Liver (tissue), 9 donors: ENCODE results near the gene MVB12B. TPM values are rescaled to one million over a fixed set of nuclear protein-coding genes. Genes with fewer than 3 reads are reported as not detected.

Experiments used
- DNase-seq: peaks from one replicate; pipeline ENCODE4 v3.0.0-alpha.2; 2017; ENCODE audit warnings: low spot score
- H3K27ac ChIP-seq, 2 donors: one replicate each; pipeline ENCODE4 v1.7.0; 2013; ENCODE audit warnings: inconsistent platforms in 2 of 2, low read length in 2 of 2, control low read depth in 1 of 2, low read depth in 1 of 2, mild to moderate bottlenecking in 1 of 2
- H3K27me3 ChIP-seq, 4 donors: one replicate each; pipeline versions ENCODE4 v1.6.1 to v1.7.0; 2013; ENCODE audit warnings: low read length in 3 of 4, inconsistent platforms in 1 of 4, mild to moderate bottlenecking in 1 of 4, moderate library complexity in 1 of 4; ENCODE audit not compliant: control insufficient read depth in 4 of 4, insufficient read depth in 4 of 4
- H3K36me3 ChIP-seq, 4 donors: one replicate each; pipeline versions ENCODE4 v1.6.1 to v1.7.0; 2013; ENCODE audit warnings: low read length in 3 of 4, mild to moderate bottlenecking in 3 of 4, low read depth in 1 of 4, moderate library complexity in 1 of 4; ENCODE audit not compliant: control insufficient read depth in 4 of 4, insufficient read depth in 3 of 4
- H3K4me1 ChIP-seq, 4 donors: one replicate each; pipeline versions ENCODE4 v1.6.1 to v1.7.0; 2013; ENCODE audit warnings: low read length in 3 of 4, mild to moderate bottlenecking in 3 of 4, moderate library complexity in 1 of 4; ENCODE audit not compliant: control insufficient read depth in 4 of 4, insufficient read depth in 4 of 4
- H3K4me3 ChIP-seq, 3 donors: one replicate each; pipeline versions ENCODE4 v1.6.1 to v1.7.0; 2013; ENCODE audit warnings: low read length in 3 of 3, control low read depth in 1 of 3, low read depth in 1 of 3, mild to moderate bottlenecking in 1 of 3
- H3K9ac ChIP-seq, 2 donors: one replicate each; pipeline ENCODE4 v1.7.0; 2013; ENCODE audit warnings: low read length in 2 of 2, mild to moderate bottlenecking in 2 of 2, moderate library complexity in 2 of 2, control low read depth in 1 of 2, low read depth in 1 of 2
- H3K9me3 ChIP-seq, 4 donors: one replicate each; pipeline versions ENCODE4 v1.6.1 to v1.7.0; 2013; ENCODE audit warnings: low read length in 3 of 4; ENCODE audit not compliant: control insufficient read depth in 4 of 4
- EGR1 ChIP-seq, 2 donors: IDR thresholded peaks; 2 replicates each; pipeline ENCODE4 v1.6.1; 2016 to 2018; ENCODE audit warnings: antibody characterized with exemption in 2 of 2, low read depth in 2 of 2
- FOXA1 ChIP-seq: IDR thresholded peaks from 2 replicates; pipeline ENCODE4 v1.6.1; 2016; ENCODE audit warnings: antibody characterized with exemption
- FOXA2 ChIP-seq: IDR thresholded peaks from 2 replicates; pipeline ENCODE4 v1.6.1; 2016; ENCODE audit warnings: antibody characterized with exemption
- GABPA ChIP-seq, 2 donors: IDR thresholded peaks in 1 of 2; conservative IDR thresholded peaks in 1 of 2; 2 replicates each; pipeline ENCODE4 v1.6.1; 2016; ENCODE audit warnings: antibody characterized with exemption in 2 of 2, mild to moderate bottlenecking in 1 of 2, moderate library complexity in 1 of 2
- HNF4A ChIP-seq, 2 donors: conservative IDR thresholded peaks; 2 replicates each; pipeline ENCODE4 v1.6.1; 2016; ENCODE audit warnings: antibody characterized with exemption in 2 of 2, mild to moderate bottlenecking in 2 of 2
- HNF4G ChIP-seq: IDR thresholded peaks from 2 replicates; pipeline ENCODE4 v1.6.1; 2016; ENCODE audit warnings: antibody characterized with exemption
- NR2F2 ChIP-seq: IDR thresholded peaks from 2 replicates; pipeline ENCODE4 v1.6.1; 2016; ENCODE audit warnings: antibody characterized with exemption
- RAD21 ChIP-seq, 2 donors: IDR thresholded peaks; 2 replicates each; pipeline ENCODE4 v1.6.1; 2016; ENCODE audit warnings: antibody characterized with exemption in 2 of 2, mild to moderate bottlenecking in 2 of 2
- RXRA ChIP-seq, 2 donors: IDR thresholded peaks; 2 replicates each; pipeline ENCODE4 v1.6.1; 2017 to 2018; ENCODE audit warnings: antibody characterized with exemption in 2 of 2, mild to moderate bottlenecking in 1 of 2
- SP1 ChIP-seq: IDR thresholded peaks from 2 replicates; pipeline ENCODE4 v1.6.1; 2018; ENCODE audit warnings: antibody characterized with exemption, mild to moderate bottlenecking
- TAF1 ChIP-seq: conservative IDR thresholded peaks from 2 replicates; pipeline ENCODE4 v1.6.1; 2016; ENCODE audit warnings: antibody characterized with exemption, mild to moderate bottlenecking
- YY1 ChIP-seq: IDR thresholded peaks from 2 replicates; pipeline ENCODE4 v1.6.1; 2016; ENCODE audit warnings: antibody characterized with exemption, mild to moderate bottlenecking
- WGBS: extraction: QIAGEN DNeasy Blood & Tissue Kit; methylation state at CpG from one replicate; pipeline ENCODE4 v1.1.7; 2013; 5-methylcytosine and 5-hydroxymethylcytosine counted together
- polyA plus RNA-seq, 2 donors: library from polyadenylated mRNA; stranded (reverse) in 1 of 2; unstranded in 1 of 2; fragments of 200-250 nt in 1 of 2; fragments of >200 nt in 1 of 2; fragmentation: Nextera tagmentation in 1 of 2; extraction: Ambion mirVana in 1 of 2; gene quantifications; one replicate each; pipeline versions ENCODE4 v1.2.1 to v1.2.3, GENCODE V29; 2013 to 2015
- total RNA-seq, 2 donors: library from RNA; depleted of rRNA; stranded (reverse); fragments of >200 nt; gene quantifications; one replicate each; pipeline ENCODE4 v1.2.3, GENCODE V29; 2014
- TF ChIP-seq, protein P1 (sequence below): IDR thresholded peaks from 2 replicates; pipeline ENCODE4 v1.6.1; 2016; ENCODE audit warnings: antibody characterized with exemption
- TF ChIP-seq, protein P2 (sequence below): IDR thresholded peaks from 2 replicates; pipeline ENCODE4 v1.6.1; 2016; ENCODE audit warnings: antibody characterized with exemption
- TF ChIP-seq, protein P3 (sequence below): IDR thresholded peaks from 2 replicates; pipeline ENCODE4 v1.6.1; 2016; ENCODE audit warnings: antibody characterized with exemption
- TF ChIP-seq, protein P4 (sequence below): fragments of 150-350 bp; IDR thresholded peaks from 2 replicates; pipeline ENCODE4 v1.5.1; 2017; ENCODE audit warnings: improper control_type of control experiment, low read depth, low read length; ENCODE audit not compliant: missing input control
- TF ChIP-seq, protein P5 (sequence below): IDR thresholded peaks from 2 replicates; pipeline ENCODE4 v1.6.1; 2016; ENCODE audit warnings: antibody characterized with exemption, mild to moderate bottlenecking
- donor health status: healthy.
- donor health status: healthy.
- donor health status: healthy.
- donor health status: healthy.
- donor health status: healthy.

Gene MVB12B
- total and polyA plus RNA-seq, 4 donors: 5.3 to 12.4 (median 8.4) TPM

DNA sequence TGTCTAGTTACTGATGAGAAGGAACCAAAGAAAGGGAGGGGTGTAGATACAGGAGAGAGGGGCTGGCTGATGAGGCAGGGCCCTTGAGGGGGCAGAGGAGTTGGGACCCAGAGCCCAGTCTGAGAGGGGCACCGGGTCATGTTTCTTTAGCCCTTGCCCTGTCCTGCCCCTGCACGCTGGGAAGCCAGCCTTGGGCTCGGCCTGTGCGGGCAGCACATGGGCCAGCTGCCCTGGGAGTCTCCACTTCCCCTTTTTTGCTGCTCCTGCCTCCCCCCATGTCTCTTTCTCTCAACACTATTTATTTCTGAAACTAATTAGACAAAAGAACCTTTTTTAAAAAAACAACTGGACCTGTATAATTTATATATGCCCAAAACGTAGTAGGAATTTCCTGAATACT, 20.5 kb downstream of the MVB12B start:
- Histone ChIP-seq H3K36me3 (peaks cover 0 to 6% (median under 1%) of the 10 kb centered on the region in 4 donors), H3K4me1 (peaks cover 0 to 8% (median 5%) of the 10 kb centered on the region in 4 donors), H3K27ac (no peak overlapping the region), H3K4me3 (no peak overlapping the region), H3K9ac (no peak overlapping the region), H3K27me3 (no peaks in the 10 kb centered on the region), H3K9me3 (no peaks in the 10 kb centered on the region)
- no peak for DNase-seq
- WGBS: 83% methylated on average over 5 of the region's 5 CpGs
- TF ChIP-seq, protein P1, sequence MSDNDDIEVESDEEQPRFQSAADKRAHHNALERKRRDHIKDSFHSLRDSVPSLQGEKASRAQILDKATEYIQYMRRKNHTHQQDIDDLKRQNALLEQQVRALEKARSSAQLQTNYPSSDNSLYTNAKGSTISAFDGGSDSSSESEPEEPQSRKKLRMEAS: no peak
- TF ChIP-seq GABPA (IDR thresholded peaks at IDR 0.05 in 1 of 2, conservative IDR thresholded peaks at IDR 0.05 in 1 of 2) (no peak), RAD21 (IDR thresholded peaks at IDR 0.05) (no peak), FOXA2 (no peak)
- TF ChIP-seq, protein P2, sequence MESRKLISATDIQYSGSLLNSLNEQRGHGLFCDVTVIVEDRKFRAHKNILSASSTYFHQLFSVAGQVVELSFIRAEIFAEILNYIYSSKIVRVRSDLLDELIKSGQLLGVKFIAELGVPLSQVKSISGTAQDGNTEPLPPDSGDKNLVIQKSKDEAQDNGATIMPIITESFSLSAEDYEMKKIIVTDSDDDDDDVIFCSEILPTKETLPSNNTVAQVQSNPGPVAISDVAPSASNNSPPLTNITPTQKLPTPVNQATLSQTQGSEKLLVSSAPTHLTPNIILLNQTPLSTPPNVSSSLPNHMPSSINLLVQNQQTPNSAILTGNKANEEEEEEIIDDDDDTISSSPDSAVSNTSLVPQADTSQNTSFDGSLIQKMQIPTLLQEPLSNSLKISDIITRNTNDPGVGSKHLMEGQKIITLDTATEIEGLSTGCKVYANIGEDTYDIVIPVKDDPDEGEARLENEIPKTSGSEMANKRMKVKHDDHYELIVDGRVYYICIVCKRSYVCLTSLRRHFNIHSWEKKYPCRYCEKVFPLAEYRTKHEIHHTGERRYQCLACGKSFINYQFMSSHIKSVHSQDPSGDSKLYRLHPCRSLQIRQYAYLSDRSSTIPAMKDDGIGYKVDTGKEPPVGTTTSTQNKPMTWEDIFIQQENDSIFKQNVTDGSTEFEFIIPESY: no peak
- TF ChIP-seq, protein P3, sequence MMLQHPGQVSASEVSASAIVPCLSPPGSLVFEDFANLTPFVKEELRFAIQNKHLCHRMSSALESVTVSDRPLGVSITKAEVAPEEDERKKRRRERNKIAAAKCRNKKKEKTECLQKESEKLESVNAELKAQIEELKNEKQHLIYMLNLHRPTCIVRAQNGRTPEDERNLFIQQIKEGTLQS: no peak

DNA sequence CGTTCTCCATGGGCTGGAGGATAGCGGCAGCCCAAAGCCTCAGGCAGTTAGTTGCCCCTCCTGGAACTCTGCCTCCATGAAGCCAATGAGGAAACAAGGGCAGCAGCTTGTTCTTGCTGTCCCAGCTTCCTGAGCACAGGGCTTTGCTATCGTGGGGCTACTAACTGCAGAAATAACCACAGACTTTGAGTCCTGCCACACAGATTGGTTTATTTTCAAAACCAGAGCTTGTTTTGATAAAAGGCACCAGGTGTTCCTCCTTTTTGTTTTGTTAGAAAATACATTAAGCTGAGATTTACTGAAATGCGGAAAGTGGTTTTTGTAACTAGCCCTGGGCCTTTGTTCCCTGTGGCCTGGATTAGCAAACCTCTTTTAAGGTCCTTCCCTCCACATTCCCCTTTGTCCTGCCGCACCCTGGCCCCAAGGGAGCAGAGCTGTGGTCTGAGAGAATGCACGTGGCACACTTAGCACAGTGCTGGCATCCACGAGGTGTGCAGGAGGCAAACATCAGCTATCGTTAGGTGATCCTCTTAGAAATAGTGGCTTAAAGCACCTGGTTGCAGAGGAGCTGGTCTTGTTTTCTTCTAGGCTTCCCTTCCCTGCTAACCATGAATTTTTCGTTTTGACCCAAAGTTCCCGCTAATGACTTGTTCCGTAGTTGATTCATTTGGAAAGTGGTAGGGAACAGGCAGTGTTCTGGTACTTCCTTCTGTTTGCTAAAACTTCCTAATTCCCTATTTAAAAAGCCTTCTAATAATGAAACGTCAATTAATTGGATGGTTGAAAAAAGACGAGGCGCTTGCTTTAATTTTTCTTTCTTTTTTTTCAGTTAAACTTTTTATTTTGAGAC, 21.5 kb downstream of the MVB12B start:
- no peaks in the 10 kb centered on the region for H3K27me3 ChIP-seq
- WGBS: 76% methylated on average over 14 of the region's 14 CpGs
- TF ChIP-seq FOXA2 (no peak), EGR1 (IDR thresholded peaks at IDR 0.05; ENCODE audit: low read depth in 2 of 2) (no peak), NR2F2 (no peak), HNF4G (no peak), HNF4A (conservative IDR thresholded peaks at IDR 0.05) (no peak), YY1 (no peak), FOXA1 (no peak), SP1 (no peak), TAF1 (no peak), RXRA (IDR thresholded peaks at IDR 0.05) (no peak), RAD21 (IDR thresholded peaks at IDR 0.05) (no peak)
- TF ChIP-seq, protein P4, sequence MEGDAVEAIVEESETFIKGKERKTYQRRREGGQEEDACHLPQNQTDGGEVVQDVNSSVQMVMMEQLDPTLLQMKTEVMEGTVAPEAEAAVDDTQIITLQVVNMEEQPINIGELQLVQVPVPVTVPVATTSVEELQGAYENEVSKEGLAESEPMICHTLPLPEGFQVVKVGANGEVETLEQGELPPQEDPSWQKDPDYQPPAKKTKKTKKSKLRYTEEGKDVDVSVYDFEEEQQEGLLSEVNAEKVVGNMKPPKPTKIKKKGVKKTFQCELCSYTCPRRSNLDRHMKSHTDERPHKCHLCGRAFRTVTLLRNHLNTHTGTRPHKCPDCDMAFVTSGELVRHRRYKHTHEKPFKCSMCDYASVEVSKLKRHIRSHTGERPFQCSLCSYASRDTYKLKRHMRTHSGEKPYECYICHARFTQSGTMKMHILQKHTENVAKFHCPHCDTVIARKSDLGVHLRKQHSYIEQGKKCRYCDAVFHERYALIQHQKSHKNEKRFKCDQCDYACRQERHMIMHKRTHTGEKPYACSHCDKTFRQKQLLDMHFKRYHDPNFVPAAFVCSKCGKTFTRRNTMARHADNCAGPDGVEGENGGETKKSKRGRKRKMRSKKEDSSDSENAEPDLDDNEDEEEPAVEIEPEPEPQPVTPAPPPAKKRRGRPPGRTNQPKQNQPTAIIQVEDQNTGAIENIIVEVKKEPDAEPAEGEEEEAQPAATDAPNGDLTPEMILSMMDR: no peak
- TF ChIP-seq, protein P3: no peak
- TF ChIP-seq, protein P5, sequence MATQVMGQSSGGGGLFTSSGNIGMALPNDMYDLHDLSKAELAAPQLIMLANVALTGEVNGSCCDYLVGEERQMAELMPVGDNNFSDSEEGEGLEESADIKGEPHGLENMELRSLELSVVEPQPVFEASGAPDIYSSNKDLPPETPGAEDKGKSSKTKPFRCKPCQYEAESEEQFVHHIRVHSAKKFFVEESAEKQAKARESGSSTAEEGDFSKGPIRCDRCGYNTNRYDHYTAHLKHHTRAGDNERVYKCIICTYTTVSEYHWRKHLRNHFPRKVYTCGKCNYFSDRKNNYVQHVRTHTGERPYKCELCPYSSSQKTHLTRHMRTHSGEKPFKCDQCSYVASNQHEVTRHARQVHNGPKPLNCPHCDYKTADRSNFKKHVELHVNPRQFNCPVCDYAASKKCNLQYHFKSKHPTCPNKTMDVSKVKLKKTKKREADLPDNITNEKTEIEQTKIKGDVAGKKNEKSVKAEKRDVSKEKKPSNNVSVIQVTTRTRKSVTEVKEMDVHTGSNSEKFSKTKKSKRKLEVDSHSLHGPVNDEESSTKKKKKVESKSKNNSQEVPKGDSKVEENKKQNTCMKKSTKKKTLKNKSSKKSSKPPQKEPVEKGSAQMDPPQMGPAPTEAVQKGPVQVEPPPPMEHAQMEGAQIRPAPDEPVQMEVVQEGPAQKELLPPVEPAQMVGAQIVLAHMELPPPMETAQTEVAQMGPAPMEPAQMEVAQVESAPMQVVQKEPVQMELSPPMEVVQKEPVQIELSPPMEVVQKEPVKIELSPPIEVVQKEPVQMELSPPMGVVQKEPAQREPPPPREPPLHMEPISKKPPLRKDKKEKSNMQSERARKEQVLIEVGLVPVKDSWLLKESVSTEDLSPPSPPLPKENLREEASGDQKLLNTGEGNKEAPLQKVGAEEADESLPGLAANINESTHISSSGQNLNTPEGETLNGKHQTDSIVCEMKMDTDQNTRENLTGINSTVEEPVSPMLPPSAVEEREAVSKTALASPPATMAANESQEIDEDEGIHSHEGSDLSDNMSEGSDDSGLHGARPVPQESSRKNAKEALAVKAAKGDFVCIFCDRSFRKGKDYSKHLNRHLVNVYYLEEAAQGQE: no peak
- TF ChIP-seq, protein P1: no peak
- TF ChIP-seq, protein P2: no peak
- no peak overlapping the region for H3K27ac ChIP-seq
- H3K9me3 ChIP-seq: no peaks in the 10 kb centered on the region
- peaks cover 0 to 4% (median 3%) of the 10 kb centered on the region in 4 donors for H3K4me1 ChIP-seq
- no peak overlapping the region for H3K9ac ChIP-seq
- H3K4me3 ChIP-seq: no peak overlapping the region
- H3K36me3 ChIP-seq: peaks cover 0 to 6% (median under 1%) of the 10 kb centered on the region in 4 donors
- DNase-seq: no peak
